ENCODE data around the gene KPNA2. TPM values are rescaled to one million over a fixed set of nuclear protein-coding genes. Genes with fewer than 3 reads are reported as not detected.
"Not testable (repeated sequence)": the region's sequence is repeated elsewhere in the genome, so short reads cannot be mapped to it uniquely, and the experiment has no call there.

KPNA2 gene
- total RNA-seq, 1 donor: 229 TPM

GRCh38 chr17:68054296-68054900 is 18.9 kb downstream of the KPNA2 start:
- peak; percentile 80 for DNase-seq (ENCODE audit: low read depth)
- TF ChIP-seq CTCF (IDR thresholded peaks at IDR 0.05; ENCODE audit: insufficient read depth, low read depth, low read length): no peak
- no peak overlapping the region for H3K4me3 ChIP-seq (ENCODE audit: low read depth, low read length)

- TF ChIP-seq CTCF (IDR thresholded peaks at IDR 0.05; ENCODE audit: insufficient read depth, low read depth, low read length): peak; percentile 67
- H3K4me3 ChIP-seq (ENCODE audit: low read depth, low read length): no peak overlapping the region
- DNase-seq (ENCODE audit: low read depth): peak; percentile 53
These were observed 22.0 kb downstream of the KPNA2 start for GRCh38 chr17:68057531-68057952.

GRCh38 chr17:68060336-68060735 is 24.8 kb downstream of the KPNA2 start:
- TF ChIP-seq CTCF (IDR thresholded peaks at IDR 0.05; ENCODE audit: insufficient read depth, low read depth, low read length): no peak
- DNase-seq (ENCODE audit: low read depth): no peak
- no peak overlapping the region for H3K4me3 ChIP-seq (ENCODE audit: low read depth, low read length)

- no peak overlapping the region for H3K4me3 ChIP-seq (ENCODE audit: low read depth, low read length)
- TF ChIP-seq CTCF (IDR thresholded peaks at IDR 0.05; ENCODE audit: insufficient read depth, low read depth, low read length): no peak
- DNase-seq (ENCODE audit: low read depth): peak; percentile 27
These were observed 26.2 kb downstream of the KPNA2 start for GRCh38 chr17:68061512-68062313.

GRCh38 chr17:68065366-68065765 is 29.8 kb downstream of the KPNA2 start:
- not testable (repeated sequence) for H3K4me3 ChIP-seq (ENCODE audit: low read depth, low read length); DNase-seq (ENCODE audit: low read depth)

GRCh38 chr17:68068512-68068911 is 33.0 kb downstream of the KPNA2 start:
- DNase-seq (ENCODE audit: low read depth); H3K4me3 ChIP-seq (ENCODE audit: low read depth, low read length): not testable (repeated sequence)

- H3K4me3 ChIP-seq (ENCODE audit: low read depth, low read length): not testable (repeated sequence)
- DNase-seq (ENCODE audit: low read depth): peak; percentile 21
These were observed 35.3 kb downstream of the KPNA2 start for GRCh38 chr17:68070582-68071444.

GRCh38 chr17:68074279-68074678 is 38.7 kb downstream of the KPNA2 start:
- no peak for TF ChIP-seq CTCF (IDR thresholded peaks at IDR 0.05; ENCODE audit: insufficient read depth, low read depth, low read length)
- H3K4me3 ChIP-seq (ENCODE audit: low read depth, low read length): no peak overlapping the region
- DNase-seq (ENCODE audit: low read depth): no peak

- DNase-seq (ENCODE audit: low read depth): peak; percentile 94
- H3K4me3 ChIP-seq (ENCODE audit: low read depth, low read length): not testable (repeated sequence)
These were observed 40.5 kb downstream of the KPNA2 start for GRCh38 chr17:68075953-68076607.

GRCh38 chr17:68077498-68077897 is 42.0 kb downstream of the KPNA2 start:
- DNase-seq (ENCODE audit: low read depth); H3K4me3 ChIP-seq (ENCODE audit: low read depth, low read length): not testable (repeated sequence)
